Measurements from ENCODE around the gene ABCC3.

DNA sequence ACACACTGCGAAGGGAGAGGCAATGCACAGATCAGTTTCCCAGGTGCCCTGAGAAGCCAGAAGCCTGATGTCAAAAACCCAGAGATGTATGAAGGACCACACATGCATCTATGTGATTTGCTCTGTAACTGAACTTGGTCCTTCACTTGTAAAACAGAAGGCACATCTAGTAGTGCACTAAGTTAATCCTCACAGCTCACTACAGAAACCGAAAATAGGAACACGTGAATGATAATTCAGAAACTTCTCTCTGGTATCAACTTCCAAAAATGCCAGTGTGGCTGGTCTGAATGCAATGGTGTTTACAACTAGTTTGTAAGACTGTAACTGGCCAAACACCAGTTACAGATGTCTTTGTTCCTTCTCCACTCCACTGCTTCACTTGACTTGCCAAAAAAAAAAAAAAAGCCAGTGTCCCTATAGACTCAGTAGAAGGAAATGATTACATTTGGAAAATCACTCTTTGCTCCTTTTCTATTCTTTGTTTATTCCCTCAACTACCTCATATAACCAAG, 61.7 kb downstream of the ABCC3 start:
- TF ChIP-seq POLR2A (IDR thresholded peaks at IDR 0.05; ENCODE audit: low read depth, low read length): no peak
- TF ChIP-seq, protein P1, sequence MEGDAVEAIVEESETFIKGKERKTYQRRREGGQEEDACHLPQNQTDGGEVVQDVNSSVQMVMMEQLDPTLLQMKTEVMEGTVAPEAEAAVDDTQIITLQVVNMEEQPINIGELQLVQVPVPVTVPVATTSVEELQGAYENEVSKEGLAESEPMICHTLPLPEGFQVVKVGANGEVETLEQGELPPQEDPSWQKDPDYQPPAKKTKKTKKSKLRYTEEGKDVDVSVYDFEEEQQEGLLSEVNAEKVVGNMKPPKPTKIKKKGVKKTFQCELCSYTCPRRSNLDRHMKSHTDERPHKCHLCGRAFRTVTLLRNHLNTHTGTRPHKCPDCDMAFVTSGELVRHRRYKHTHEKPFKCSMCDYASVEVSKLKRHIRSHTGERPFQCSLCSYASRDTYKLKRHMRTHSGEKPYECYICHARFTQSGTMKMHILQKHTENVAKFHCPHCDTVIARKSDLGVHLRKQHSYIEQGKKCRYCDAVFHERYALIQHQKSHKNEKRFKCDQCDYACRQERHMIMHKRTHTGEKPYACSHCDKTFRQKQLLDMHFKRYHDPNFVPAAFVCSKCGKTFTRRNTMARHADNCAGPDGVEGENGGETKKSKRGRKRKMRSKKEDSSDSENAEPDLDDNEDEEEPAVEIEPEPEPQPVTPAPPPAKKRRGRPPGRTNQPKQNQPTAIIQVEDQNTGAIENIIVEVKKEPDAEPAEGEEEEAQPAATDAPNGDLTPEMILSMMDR (IDR thresholded peaks at IDR 0.05; ENCODE audit: extremely low read depth in 1 of 2, insufficient read depth in 1 of 2, low read depth in 1 of 2, low read length in 2 of 2): no peak
- TF ChIP-seq POLR2AphosphoS5 (IDR thresholded peaks at IDR 0.05; ENCODE audit: insufficient read depth, low read depth, low read length): no peak
- TF ChIP-seq GATA2 (IDR thresholded peaks at IDR 0.05; ENCODE audit: insufficient read depth, insufficient read length, low read depth, low read length): no peak
- no peak for TF ChIP-seq EZH2 (IDR thresholded peaks at IDR 0.05; ENCODE audit: borderline replicate concordance, low read depth, low read length, severe bottlenecking)

All from endothelial cell of umbilical vein (primary cell).